B cell (primary cell): ENCODE data around the gene ITGB2. TPM values are rescaled to one million over a fixed set of nuclear protein-coding genes. Genes with fewer than 3 reads are reported as not detected.

Experiments
- ATAC-seq: fragments of 200-7000 bp; cut with Tn5 transposase; one replicate; pipeline ENCODE4 v1.10.0; 2021; ENCODE audit warnings: low read depth, mild to moderate bottlenecking, moderate number of reproducible peaks, moderate library complexity
- CTCF ChIA-PET: fragments of 350-600 bp; sonication (Branson Sonifier 250); formaldehyde crosslinking; loops from one replicate; lab custom pipeline; 2021; ENCODE audit warnings: antibody characterized with exemption, inconsistent platforms; lab: Charles Lee
- POLR2A ChIA-PET: fragments of 350-600 bp; sonication (Branson Sonifier 250); formaldehyde crosslinking; loops from one replicate; lab custom pipeline; 2021; ENCODE audit warnings: antibody characterized with exemption; lab: Charles Lee
- DNase-seq: peaks from one replicate; pipeline ENCODE4 v3.0.0; 2013
- H2AFZ ChIP-seq: 2 replicates; pipeline ENCODE4 v1.6.1; 2012; ENCODE audit warnings: mild to moderate bottlenecking, low read depth, low read length; ENCODE audit not compliant: insufficient read depth, poor library complexity, severe bottlenecking
- H3K27ac ChIP-seq, 2 donors: 1 replicate in 1 of 2; 2 replicates in 1 of 2; pipeline ENCODE4 v1.5.1; 2012 to 2013; ENCODE audit warnings: low read length in 2 of 2, mild to moderate bottlenecking in 2 of 2, moderate library complexity in 1 of 2
- H3K27me3 ChIP-seq, 4 experiments: fragments of 200-600 bp in 1 of 4; sonication (generic) in 1 of 4; replicated peaks in 1 of 4; 1 replicate in 2 of 4; 2 replicates in 2 of 4; pipeline versions ENCODE4 v1.6.1 to v1.7.0; 2013 to 2016; ENCODE audit warnings: low read length in 3 of 4, mild to moderate bottlenecking in 2 of 4, mixed read lengths in 1 of 4, moderate library complexity in 1 of 4; ENCODE audit not compliant: insufficient read depth in 4 of 4, control insufficient read depth in 3 of 4; ENCODE audit errors: control extremely low read depth in 1 of 4
- H3K36me3 ChIP-seq, 2 experiments: replicated peaks in 1 of 2; 1 replicate in 1 of 2; 2 replicates in 1 of 2; pipeline versions ENCODE4 v1.6.1 to v1.7.1; 2013; ENCODE audit warnings: low read length in 1 of 2; ENCODE audit not compliant: insufficient read depth in 2 of 2, control insufficient read depth in 1 of 2; ENCODE audit errors: control extremely low read depth in 1 of 2, extremely low read depth in 1 of 2
- H3K4me1 ChIP-seq, 2 donors: fragments of 200-600 bp in 1 of 2; sonication (generic) in 1 of 2; 1 replicate in 1 of 2; 2 replicates in 1 of 2; pipeline versions ENCODE4 v1.5.1 to v1.6.1; 2013 to 2017; ENCODE audit warnings: low read length in 2 of 2; ENCODE audit not compliant: control insufficient read depth in 2 of 2, insufficient read depth in 2 of 2
- H3K4me2 ChIP-seq: replicated peaks from 2 replicates; pipeline ENCODE3; 2012; ENCODE audit warnings: mild to moderate bottlenecking, low read depth, low read length; ENCODE audit not compliant: poor library complexity, severe bottlenecking
- H3K4me3 ChIP-seq, 5 experiments: fragments of 200-600 bp in 1 of 5; sonication (generic) in 1 of 5; 1 replicate in 3 of 5; 2 replicates in 2 of 5; pipeline versions ENCODE4 v1.5.1 to v1.7.0; 2011 to 2016; ENCODE audit warnings: low read length in 4 of 5, mild to moderate bottlenecking in 4 of 5, low read depth in 2 of 5, control low read depth in 1 of 5, moderate library complexity in 1 of 5; ENCODE audit not compliant: insufficient read depth in 1 of 5; ENCODE audit errors: control extremely low read depth in 1 of 5, extremely low read depth in 1 of 5
- H3K79me2 ChIP-seq: fragments of 200-600 bp; sonication (generic); one replicate; pipeline ENCODE4 v1.6.0; 2016; ENCODE audit warnings: low read length; ENCODE audit not compliant: control insufficient read depth, insufficient read depth
- H3K9ac ChIP-seq: fragments of 200-600 bp; sonication (generic); 2 replicates; pipeline ENCODE4 v1.6.1; 2017; ENCODE audit warnings: mild to moderate bottlenecking, low read length, moderate library complexity
- H3K9me3 ChIP-seq, 3 donors: one replicate each; pipeline versions ENCODE4 v1.6.1 to v1.7.1; 2013; ENCODE audit warnings: low read length in 2 of 3; ENCODE audit not compliant: control insufficient read depth in 2 of 3, insufficient read depth in 1 of 3; ENCODE audit errors: control extremely low read depth in 1 of 3
- H4K20me1 ChIP-seq: 2 replicates; pipeline ENCODE4 v1.6.0; 2012; ENCODE audit warnings: mild to moderate bottlenecking, low read length; ENCODE audit not compliant: insufficient read depth, control insufficient read depth, poor library complexity, severe bottlenecking
- H3K27ac Mint-ChIP-seq: one replicate; pipeline ENCODE4 v1.8.0; 2021; ENCODE audit warnings: mixed read lengths
- H3K27me3 Mint-ChIP-seq: one replicate; pipeline ENCODE4 v1.8.0; 2021; ENCODE audit warnings: mixed read lengths
- H3K4me1 Mint-ChIP-seq: one replicate; pipeline ENCODE4 v1.8.0; 2021; ENCODE audit warnings: mixed read lengths
- H3K4me3 Mint-ChIP-seq: one replicate; pipeline ENCODE4 v1.8.0; 2021; ENCODE audit warnings: mixed read lengths
- H3K9me3 Mint-ChIP-seq: one replicate; pipeline ENCODE4 v1.8.0; 2022; ENCODE audit warnings: mixed read lengths; ENCODE audit not compliant: insufficient read depth
- CTCF ChIP-seq: fragments of 200-600 bp; IDR thresholded peaks from one replicate; pipeline ENCODE4 v1.8.0; 2022; ENCODE audit warnings: antibody characterized with exemption, mild to moderate bottlenecking
- EZH2 ChIP-seq: IDR thresholded peaks from 2 replicates; pipeline ENCODE4 v1.6.1; 2012; ENCODE audit warnings: borderline replicate concordance, low read depth, mild to moderate bottlenecking, moderate library complexity, low read length; ENCODE audit not compliant: insufficient read depth, poor library complexity, severe bottlenecking
- WGBS: methylation state at CpG from one replicate; pipeline ENCODE4 v1.1.5; 2013; ENCODE audit warnings: missing lambda C conversion rate; ENCODE audit not compliant: insufficient coverage; 5-methylcytosine and 5-hydroxymethylcytosine counted together
- intact Hi-C: fragments of 100-400 bp; cut with micrococcal nuclease; formaldehyde crosslinking; loops from one replicate; pipeline ENCODE4 v1.10.0; 2022
- polyA plus RNA-seq: library from polyadenylated mRNA; depleted of rRNA; stranded (reverse); fragments of >200 nt; gene quantifications from 2 replicates; pipeline ENCODE4 v1.2.3, GENCODE V29; 2012
- total RNA-seq, 2 donors: library from RNA; stranded (reverse); fragments of 120-200 nt in 1 of 2; gene quantifications; 1 replicate in 1 of 2; 2 replicates in 1 of 2; pipeline versions ENCODE4 v1.2.3 to v1.2.4, GENCODE V29; 2013 to 2022

Gene ITGB2
- total and polyA plus RNA-seq, 2 donors (not counting 1 experiment from before 2014, with no cell fraction given), result 102 to 368 TPM

- H3K4me1 ChIP-seq, result peaks cover 83 to 90% of the 10 kb centered on the region in 2 donors
- Mint-ChIP-seq H3K9me3 (no peaks in the 10 kb centered on the region), H3K4me1 (peaks cover 78% of the 10 kb centered on the region), H3K27me3 (no peaks in the 10 kb centered on the region), H3K4me3 (peak overlapping the region; percentile 96), H3K27ac (peak overlapping the region; percentile 89)
- H3K27me3 ChIP-seq, result no peaks in the 10 kb centered on the region
- 49% methylated on average over 8 of the region's 26 CpGs for WGBS
- H2AFZ ChIP-seq, result no peak overlapping the region
- H3K9ac ChIP-seq, result peak overlapping the region; percentile 81
- H3K9me3 ChIP-seq, result no peaks in the 10 kb centered on the region
- DNase-seq, result no peak
- H3K27ac ChIP-seq, result peak overlapping the region; percentile 33 to 82
- peak overlapping the region; percentile 74 to 99 (median 87) for H3K4me3 ChIP-seq
- intact Hi-C loops, result no loop called here
- no peak for ATAC-seq
- H3K36me3 ChIP-seq, result peaks cover 0 to 27% of the 10 kb centered on the region in 2 experiments
- peak overlapping the region; percentile 90 for H3K4me2 ChIP-seq
- ChIA-PET CTCF (interaction anchor here (0.6 to 10.1 kb wide), 8 partner anchors 8 to 438 kb away, joined by 3 to 108 read pairs (median 4); no protein-coding TSS in a partner anchor), POLR2A (interaction anchor here (0.6 to 1.4 kb wide), 3 partner anchors 9 to 13 kb away, joined by 3 to 10 read pairs (median 6); no protein-coding TSS in a partner anchor)
- TF ChIP-seq CTCF, result no peak
- no peak for TF ChIP-seq EZH2
- H4K20me1 ChIP-seq, result peaks cover 27% of the 10 kb centered on the region
- H3K79me2 ChIP-seq, result peaks cover 84% of the 10 kb centered on the region
These were observed 1.4 kb downstream of the ITGB2 start for GRCh38 chr21:44919111-44919912.
